ENCODE results near the gene SRRM3. TPM values are rescaled to one million over a fixed set of nuclear protein-coding genes. Genes with fewer than 3 reads are reported as not detected.

Gene SRRM3
- total and polyA plus RNA-seq, 2 experiments from 2014 or later, result 8.6 to 13.8 TPM

- H3K36me3 ChIP-seq (ENCODE audit: insufficient read depth), result no peaks in the 10 kb centered on the region
- peaks cover 6% of the 10 kb centered on the region for H3K4me1 ChIP-seq (ENCODE audit: insufficient read depth)
- peaks cover 24% of the 10 kb centered on the region for H3K4me1 Mint-ChIP-seq
- no peak overlapping the region for H3K4me3 ChIP-seq
- H3K4me2 ChIP-seq, result no peak overlapping the region
- peaks cover 42% of the 10 kb centered on the region for H3K27me3 Mint-ChIP-seq (ENCODE audit: insufficient read depth, low read depth, poor library complexity)
- no peaks in the 10 kb centered on the region for H4K20me1 ChIP-seq (replicated peaks; ENCODE audit: insufficient read depth)
- no peak overlapping the region for H3K27ac ChIP-seq (ENCODE audit: low read depth)
- H3K27me3 ChIP-seq (ENCODE audit: insufficient read depth), result peaks cover 25% of the 10 kb centered on the region
- H3F3A ChIP-seq (replicated peaks; ENCODE audit: low read depth), result peaks cover 6% of the 10 kb centered on the region; the same call in 1 of the 2 replicates
- no peak overlapping the region for H3K4me3 Mint-ChIP-seq
- H2AFZ ChIP-seq, result no peak overlapping the region
- H3K27ac Mint-ChIP-seq, result no peak overlapping the region
- no peaks in the 10 kb centered on the region for H3K79me2 ChIP-seq (replicated peaks; ENCODE audit: insufficient read depth)
- H3K9me3 Mint-ChIP-seq, result no peaks in the 10 kb centered on the region
- peaks cover 5% of the 10 kb centered on the region; the same call in 2 of the 3 replicates for H3K36me3 Mint-ChIP-seq (ENCODE audit: low read depth)
- DNase-seq (ENCODE audit: low spot score), result no peak
- no peak for ATAC-seq
- TF ChIP-seq, protein P1, sequence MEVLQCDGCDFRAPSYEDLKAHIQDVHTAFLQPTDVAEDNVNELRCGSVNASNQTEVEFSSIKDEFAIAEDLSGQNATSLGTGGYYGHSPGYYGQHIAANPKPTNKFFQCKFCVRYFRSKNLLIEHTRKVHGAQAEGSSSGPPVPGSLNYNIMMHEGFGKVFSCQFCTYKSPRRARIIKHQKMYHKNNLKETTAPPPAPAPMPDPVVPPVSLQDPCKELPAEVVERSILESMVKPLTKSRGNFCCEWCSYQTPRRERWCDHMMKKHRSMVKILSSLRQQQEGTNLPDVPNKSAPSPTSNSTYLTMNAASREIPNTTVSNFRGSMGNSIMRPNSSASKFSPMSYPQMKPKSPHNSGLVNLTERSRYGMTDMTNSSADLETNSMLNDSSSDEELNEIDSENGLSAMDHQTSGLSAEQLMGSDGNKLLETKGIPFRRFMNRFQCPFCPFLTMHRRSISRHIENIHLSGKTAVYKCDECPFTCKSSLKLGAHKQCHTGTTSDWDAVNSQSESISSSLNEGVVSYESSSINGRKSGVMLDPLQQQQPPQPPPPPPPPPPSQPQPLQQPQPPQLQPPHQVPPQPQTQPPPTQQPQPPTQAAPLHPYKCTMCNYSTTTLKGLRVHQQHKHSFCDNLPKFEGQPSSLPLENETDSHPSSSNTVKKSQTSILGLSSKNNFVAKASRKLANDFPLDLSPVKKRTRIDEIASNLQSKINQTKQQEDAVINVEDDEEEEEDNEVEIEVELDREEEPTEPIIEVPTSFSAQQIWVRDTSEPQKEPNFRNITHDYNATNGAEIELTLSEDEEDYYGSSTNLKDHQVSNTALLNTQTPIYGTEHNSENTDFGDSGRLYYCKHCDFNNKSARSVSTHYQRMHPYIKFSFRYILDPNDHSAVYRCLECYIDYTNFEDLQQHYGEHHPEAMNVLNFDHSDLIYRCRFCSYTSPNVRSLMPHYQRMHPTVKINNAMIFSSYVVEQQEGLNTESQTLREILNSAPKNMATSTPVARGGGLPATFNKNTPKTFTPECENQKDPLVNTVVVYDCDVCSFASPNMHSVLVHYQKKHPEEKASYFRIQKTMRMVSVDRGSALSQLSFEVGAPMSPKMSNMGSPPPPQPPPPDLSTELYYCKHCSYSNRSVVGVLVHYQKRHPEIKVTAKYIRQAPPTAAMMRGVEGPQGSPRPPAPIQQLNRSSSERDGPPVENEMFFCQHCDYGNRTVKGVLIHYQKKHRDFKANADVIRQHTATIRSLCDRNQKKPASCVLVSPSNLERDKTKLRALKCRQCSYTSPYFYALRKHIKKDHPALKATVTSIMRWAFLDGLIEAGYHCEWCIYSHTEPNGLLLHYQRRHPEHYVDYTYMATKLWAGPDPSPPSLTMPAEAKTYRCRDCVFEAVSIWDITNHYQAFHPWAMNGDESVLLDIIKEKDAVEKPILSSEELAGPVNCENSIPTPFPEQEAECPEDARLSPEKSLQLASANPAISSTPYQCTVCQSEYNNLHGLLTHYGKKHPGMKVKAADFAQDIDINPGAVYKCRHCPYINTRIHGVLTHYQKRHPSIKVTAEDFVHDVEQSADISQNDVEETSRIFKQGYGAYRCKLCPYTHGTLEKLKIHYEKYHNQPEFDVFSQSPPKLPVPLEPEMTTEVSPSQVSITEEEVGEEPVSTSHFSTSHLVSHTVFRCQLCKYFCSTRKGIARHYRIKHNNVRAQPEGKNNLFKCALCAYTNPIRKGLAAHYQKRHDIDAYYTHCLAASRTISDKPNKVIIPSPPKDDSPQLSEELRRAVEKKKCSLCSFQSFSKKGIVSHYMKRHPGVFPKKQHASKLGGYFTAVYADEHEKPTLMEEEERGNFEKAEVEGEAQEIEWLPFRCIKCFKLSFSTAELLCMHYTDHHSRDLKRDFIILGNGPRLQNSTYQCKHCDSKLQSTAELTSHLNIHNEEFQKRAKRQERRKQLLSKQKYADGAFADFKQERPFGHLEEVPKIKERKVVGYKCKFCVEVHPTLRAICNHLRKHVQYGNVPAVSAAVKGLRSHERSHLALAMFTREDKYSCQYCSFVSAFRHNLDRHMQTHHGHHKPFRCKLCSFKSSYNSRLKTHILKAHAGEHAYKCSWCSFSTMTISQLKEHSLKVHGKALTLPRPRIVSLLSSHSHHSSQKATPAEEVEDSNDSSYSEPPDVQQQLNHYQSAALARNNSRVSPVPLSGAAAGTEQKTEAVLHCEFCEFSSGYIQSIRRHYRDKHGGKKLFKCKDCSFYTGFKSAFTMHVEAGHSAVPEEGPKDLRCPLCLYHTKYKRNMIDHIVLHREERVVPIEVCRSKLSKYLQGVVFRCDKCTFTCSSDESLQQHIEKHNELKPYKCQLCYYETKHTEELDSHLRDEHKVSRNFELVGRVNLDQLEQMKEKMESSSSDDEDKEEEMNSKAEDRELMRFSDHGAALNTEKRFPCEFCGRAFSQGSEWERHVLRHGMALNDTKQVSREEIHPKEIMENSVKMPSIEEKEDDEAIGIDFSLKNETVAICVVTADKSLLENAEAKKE (CRISPR knock-in tag; IDR thresholded peaks at IDR 0.05), result no peak
- TF ChIP-seq, protein P2, sequence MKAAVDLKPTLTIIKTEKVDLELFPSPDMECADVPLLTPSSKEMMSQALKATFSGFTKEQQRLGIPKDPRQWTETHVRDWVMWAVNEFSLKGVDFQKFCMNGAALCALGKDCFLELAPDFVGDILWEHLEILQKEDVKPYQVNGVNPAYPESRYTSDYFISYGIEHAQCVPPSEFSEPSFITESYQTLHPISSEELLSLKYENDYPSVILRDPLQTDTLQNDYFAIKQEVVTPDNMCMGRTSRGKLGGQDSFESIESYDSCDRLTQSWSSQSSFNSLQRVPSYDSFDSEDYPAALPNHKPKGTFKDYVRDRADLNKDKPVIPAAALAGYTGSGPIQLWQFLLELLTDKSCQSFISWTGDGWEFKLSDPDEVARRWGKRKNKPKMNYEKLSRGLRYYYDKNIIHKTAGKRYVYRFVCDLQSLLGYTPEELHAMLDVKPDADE (IDR thresholded peaks at IDR 0.05), result no peak
- no peak for TF ChIP-seq NANOG (IDR thresholded peaks at IDR 0.05; ENCODE audit: borderline replicate concordance)
- no peak for TF ChIP-seq ZNF331 (CRISPR knock-in tag; IDR thresholded peaks at IDR 0.05; ENCODE audit: low read depth)
- TF ChIP-seq STAT1 (IDR thresholded peaks at IDR 0.05; ENCODE audit: unreplicated experiment), result no peak
- TF ChIP-seq JUNB (IDR thresholded peaks at IDR 0.05; ENCODE audit: unreplicated experiment), result no peak
- no peak for TF ChIP-seq CREB1 (CRISPR knock-in tag; IDR thresholded peaks at IDR 0.05; ENCODE audit: low read depth)
- no peak for TF ChIP-seq EZH2 (IDR thresholded peaks at IDR 0.05; ENCODE audit: low read depth, unreplicated experiment)
- TF ChIP-seq, protein P3, sequence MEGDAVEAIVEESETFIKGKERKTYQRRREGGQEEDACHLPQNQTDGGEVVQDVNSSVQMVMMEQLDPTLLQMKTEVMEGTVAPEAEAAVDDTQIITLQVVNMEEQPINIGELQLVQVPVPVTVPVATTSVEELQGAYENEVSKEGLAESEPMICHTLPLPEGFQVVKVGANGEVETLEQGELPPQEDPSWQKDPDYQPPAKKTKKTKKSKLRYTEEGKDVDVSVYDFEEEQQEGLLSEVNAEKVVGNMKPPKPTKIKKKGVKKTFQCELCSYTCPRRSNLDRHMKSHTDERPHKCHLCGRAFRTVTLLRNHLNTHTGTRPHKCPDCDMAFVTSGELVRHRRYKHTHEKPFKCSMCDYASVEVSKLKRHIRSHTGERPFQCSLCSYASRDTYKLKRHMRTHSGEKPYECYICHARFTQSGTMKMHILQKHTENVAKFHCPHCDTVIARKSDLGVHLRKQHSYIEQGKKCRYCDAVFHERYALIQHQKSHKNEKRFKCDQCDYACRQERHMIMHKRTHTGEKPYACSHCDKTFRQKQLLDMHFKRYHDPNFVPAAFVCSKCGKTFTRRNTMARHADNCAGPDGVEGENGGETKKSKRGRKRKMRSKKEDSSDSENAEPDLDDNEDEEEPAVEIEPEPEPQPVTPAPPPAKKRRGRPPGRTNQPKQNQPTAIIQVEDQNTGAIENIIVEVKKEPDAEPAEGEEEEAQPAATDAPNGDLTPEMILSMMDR (conservative IDR thresholded peaks at IDR 0.05; ENCODE audit: low read depth in 2 of 2), result no peak
- TF ChIP-seq REST (IDR thresholded peaks at IDR 0.05; ENCODE audit: unreplicated experiment), result no peak
- no peak for TF ChIP-seq POLR2AphosphoS5 (IDR thresholded peaks at IDR 0.05; ENCODE audit: low read depth)
- TF ChIP-seq EZH2phosphoT487 (IDR thresholded peaks at IDR 0.05; ENCODE audit: unreplicated experiment), result no peak
- TF ChIP-seq ZNF114 (CRISPR knock-in tag; IDR thresholded peaks at IDR 0.05), result no peak
- H3K9me2 ChIP-seq (ENCODE audit: insufficient read depth), result no peaks in the 10 kb centered on the region
These were observed 85.2 kb downstream of the SRRM3 start for GRCh38 chr7:76286842-76287403.

Data from GM23338 (cell line).